Activated naive CD8-positive, alpha-beta T cell treated with anti-CD3 and anti-CD28 coated beads, Interleukin-2, amount 50 U/mL, for 24 hours (primary cell): ENCODE data around the gene WIPF2.

Source experiments
- ATAC-seq: fragments of 150-1000 bp; cut with Tn5 transposase; one replicate; pipeline ENCODE4 v1.10.0; 2021
- DNase-seq: peaks from one replicate; pipeline ENCODE4 v3.0.0; 2021
- H3K27ac Mint-ChIP-seq: one replicate; pipeline ENCODE4 v1.8.0; 2021; ENCODE audit warnings: mild to moderate bottlenecking, mixed read lengths
- H3K27me3 Mint-ChIP-seq: one replicate; pipeline ENCODE4 v1.8.0; 2021; ENCODE audit warnings: mixed read lengths
- H3K36me3 Mint-ChIP-seq: one replicate; pipeline ENCODE4 v1.8.0; 2021; ENCODE audit warnings: low read depth, mixed read lengths
- H3K4me1 Mint-ChIP-seq: one replicate; pipeline ENCODE4 v1.8.0; 2021; ENCODE audit warnings: mixed read lengths
- H3K4me3 Mint-ChIP-seq: one replicate; pipeline ENCODE4 v1.8.0; 2021; ENCODE audit warnings: mild to moderate bottlenecking, moderate library complexity, mixed read lengths
- H3K9me3 Mint-ChIP-seq: one replicate; pipeline ENCODE4 v1.8.0; 2021; ENCODE audit warnings: mixed read lengths

Gene WIPF2

DNA sequence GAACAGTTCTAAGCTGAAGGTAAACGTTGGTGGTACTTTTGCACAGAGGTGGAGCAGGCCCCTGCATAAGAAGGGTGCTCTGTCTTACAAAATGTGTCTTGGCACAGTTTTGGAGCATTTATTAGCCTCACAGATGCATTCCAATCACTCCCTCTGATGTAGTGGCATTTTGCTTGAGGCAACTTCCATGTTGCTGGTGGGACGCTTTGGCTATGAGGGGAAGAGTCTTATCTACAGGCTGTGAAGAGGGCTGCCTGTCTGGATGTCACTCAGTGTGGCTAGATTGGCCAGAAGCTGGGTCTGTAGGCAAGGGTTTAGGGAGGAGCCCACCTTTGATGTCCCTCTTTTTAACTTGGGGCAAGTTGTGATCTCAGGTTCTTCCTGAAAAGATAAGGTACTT lies 87.3 kb downstream of the WIPF2 start:
- Mint-ChIP-seq H3K36me3 (peaks cover 32% of the 10 kb centered on the region), H3K27me3 (no peaks in the 10 kb centered on the region), H3K4me3 (no peak overlapping the region), H3K27ac (peak overlapping the region; percentile 16), H3K4me1 (peaks cover 26% of the 10 kb centered on the region), H3K9me3 (no peaks in the 10 kb centered on the region)
- ATAC-seq (no peak), DNase-seq (no peak)

DNA sequence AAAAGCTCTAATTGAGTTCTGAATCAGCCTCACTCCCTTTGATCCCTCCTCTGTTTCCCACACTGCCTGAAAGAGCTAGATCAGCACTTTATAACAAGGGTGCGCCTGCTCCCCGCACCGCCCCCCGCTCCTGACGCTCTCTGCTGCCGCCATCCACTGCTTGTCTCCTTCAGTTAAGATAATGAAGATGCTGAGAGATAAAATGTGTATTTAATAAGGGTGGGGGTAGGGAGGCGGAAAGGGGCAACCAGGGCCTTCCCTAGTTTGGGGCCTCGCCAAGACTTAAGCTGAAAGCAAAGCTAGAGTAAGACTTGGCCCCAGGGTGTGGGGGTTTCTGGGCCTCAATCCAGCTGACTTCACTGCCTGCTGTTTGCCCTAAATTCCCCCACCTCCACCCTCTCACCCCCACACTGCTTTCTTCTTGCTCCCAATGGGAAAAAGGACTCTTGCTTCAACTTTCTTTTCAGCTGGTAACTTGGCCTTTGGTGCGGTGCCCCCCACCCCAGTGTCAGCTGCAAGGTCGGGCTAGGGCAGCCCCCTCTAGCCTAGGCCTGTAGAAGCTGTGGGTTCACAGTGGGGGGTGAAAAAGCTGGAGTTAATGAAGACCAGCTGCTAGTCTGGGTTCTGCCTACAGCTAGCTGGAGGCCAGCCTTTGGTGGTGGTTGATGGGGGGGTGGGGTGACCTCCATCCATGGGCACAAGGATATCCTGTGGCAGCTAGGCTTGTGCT lies 88.1 kb downstream of the WIPF2 start:
- no peak overlapping the region for H3K4me3 Mint-ChIP-seq
- H3K36me3 Mint-ChIP-seq, result peaks cover 24% of the 10 kb centered on the region
- H3K9me3 Mint-ChIP-seq, result no peaks in the 10 kb centered on the region
- ATAC-seq (peak; percentile 7), DNase-seq (no peak)
- no peak overlapping the region for H3K27ac Mint-ChIP-seq
- peaks cover 26% of the 10 kb centered on the region for H3K4me1 Mint-ChIP-seq
- no peaks in the 10 kb centered on the region for H3K27me3 Mint-ChIP-seq

DNA sequence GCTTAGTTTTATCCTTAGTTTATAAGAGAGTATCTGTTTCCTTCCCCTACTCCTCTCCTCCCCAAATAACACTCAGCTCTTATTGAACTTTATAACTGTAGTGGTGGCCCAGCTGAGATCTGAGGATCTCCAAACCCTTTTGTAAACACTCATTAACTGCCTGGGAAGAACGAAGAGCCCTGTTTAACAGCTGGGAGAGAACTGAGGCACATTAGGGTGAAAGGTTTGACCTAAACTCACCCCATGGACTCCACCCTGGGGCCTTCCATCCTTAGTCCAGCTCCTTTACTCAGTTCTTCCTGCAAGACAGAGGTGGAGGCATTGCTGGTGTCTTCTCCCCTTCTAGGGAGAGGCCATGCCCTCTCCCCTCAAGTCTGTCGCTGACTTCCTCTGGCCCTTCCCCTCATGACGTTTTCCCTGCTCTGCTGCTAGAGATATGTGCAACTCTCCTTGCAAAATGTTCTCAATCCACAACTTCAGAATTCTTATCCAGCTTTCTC lies 88.7 kb downstream of the WIPF2 start:
- H3K27me3 Mint-ChIP-seq, result no peaks in the 10 kb centered on the region
- ATAC-seq (peak; percentile 8), DNase-seq (no peak)
- no peak overlapping the region for H3K4me3 Mint-ChIP-seq
- H3K27ac Mint-ChIP-seq, result no peak overlapping the region
- no peaks in the 10 kb centered on the region for H3K9me3 Mint-ChIP-seq
- peaks cover 19% of the 10 kb centered on the region for H3K36me3 Mint-ChIP-seq
- H3K4me1 Mint-ChIP-seq, result peaks cover 22% of the 10 kb centered on the region

DNA sequence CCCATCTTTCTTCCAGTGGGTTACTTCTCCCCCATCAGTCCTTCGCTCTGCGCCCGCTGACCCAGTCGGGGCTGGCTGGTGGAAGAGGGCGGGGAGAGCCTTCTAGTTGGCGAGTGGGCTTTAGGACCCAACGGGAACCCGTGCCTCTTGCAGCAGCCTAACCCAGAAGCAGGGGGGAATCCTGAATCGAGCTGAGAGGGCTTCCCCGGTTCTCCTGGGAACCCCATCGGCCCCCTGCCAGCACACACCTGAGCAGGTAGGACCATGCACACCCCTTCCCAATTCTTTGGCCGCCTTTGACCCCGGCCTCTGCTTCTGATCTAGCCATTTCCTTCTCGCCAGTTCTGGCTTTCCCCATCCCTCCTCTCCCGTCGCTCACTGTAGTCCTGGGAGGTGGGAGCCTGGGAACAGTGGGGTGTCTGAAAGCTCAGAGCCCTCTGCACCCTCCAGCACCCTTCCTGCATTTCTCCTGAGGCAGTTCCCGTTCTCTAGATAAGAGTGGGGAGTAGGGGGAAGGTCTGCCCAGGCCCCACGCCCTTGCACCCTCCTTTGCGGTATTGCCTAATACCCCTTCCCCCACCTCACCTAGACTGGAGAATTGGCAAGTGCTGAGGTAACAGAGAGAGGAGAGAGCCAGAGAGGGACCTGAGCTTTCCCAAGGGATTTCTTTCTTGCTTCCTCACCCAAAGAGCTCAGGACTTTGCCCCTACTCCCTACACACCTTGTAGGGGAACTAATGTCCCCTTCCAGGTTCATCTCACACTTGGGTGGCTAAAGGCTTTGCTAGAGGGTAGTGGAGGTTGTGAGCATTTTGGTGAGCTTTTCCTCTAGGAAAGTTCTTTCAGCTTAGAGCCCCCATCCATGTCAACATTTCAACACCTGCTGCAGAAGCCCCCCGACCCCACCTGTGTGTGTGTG lies 90.2 kb downstream of the WIPF2 start, which contains the start of gene RARA:
Gene RARA, plus strand, starts transcription at position 150 of the 918 bp plus-strand sequence. CDS start 22,039 bp downstream, outside the sequence.
- Mint-ChIP-seq H3K27me3 (no peaks in the 10 kb centered on the region), H3K4me1 (peaks cover 12% of the 10 kb centered on the region), H3K9me3 (no peaks in the 10 kb centered on the region), H3K4me3 (no peak within 1 kb of the TSS), H3K36me3 (peaks cover 5% of the 10 kb centered on the region), H3K27ac (no peak within 1 kb of the TSS)
- ATAC-seq (peak; percentile 21), DNase-seq (no peak)

DNA sequence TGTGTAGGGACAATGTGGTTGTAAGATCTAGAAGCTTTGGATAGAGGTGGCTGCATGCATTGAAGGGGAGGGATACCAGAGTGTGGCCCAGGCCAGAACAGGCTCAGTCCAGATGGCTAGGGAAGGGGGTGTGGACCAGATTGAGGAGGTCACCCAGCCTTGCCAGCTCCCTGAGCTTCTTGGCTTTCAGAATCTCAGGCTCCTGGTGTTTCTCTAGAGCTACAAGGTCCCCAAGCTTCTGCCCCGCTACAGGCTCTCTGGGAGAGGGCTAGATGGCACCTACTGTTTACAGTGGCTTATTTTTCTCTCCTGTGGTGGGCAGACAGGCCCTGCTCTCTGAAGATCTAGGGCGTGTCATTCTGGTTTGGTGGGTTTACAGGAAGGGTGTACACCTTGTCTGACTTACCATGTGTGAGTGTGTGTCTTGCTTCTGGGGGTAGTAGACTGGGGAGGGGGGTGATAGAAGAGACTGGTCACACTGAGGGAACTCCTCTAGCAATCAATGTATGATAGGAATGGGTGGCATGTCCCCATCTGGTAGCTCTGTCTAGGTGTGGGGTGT lies 90.9 kb downstream of the WIPF2 start:
- no peak overlapping the region for H3K4me3 Mint-ChIP-seq
- no peaks in the 10 kb centered on the region for H3K9me3 Mint-ChIP-seq
- no peak for ATAC-seq

DNA sequence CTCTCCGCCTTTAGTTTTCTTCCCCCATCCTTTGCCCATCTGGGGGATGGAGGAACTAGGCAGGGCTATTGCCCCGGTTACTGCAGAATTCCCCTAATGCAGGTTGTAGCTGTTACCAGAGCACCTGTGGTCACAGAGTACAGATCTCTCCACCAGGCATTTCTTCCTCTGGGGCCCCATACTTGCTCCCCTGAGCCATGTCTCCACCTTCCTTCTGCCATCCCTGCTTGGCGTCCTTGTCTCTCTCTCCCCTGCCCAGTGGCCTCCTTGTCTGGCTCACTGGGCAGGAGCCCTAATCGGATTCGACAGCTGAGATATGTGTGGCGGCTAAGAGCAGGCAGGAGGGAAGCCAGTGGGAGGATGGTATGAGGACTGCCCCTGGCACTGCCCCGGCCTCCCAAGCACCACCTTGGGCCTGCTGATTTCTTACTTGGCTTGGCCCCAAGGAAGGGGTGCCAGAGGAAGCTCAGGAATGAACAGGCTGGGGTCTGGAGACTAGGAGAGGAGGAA lies 91.8 kb downstream of the WIPF2 start:
- DNase-seq (no peak), ATAC-seq (no peak)
- Mint-ChIP-seq H3K27ac (no peak overlapping the region), H3K36me3 (no peaks in the 10 kb centered on the region), H3K9me3 (no peaks in the 10 kb centered on the region), H3K27me3 (no peaks in the 10 kb centered on the region), H3K4me1 (peaks cover 18% of the 10 kb centered on the region), H3K4me3 (no peak overlapping the region)

More for the DNA sequence above, 90.9 kb downstream of the WIPF2 start:
- Mint-ChIP-seq H3K36me3 (peaks cover 3% of the 10 kb centered on the region), H3K4me1 (peaks cover 14% of the 10 kb centered on the region), H3K27ac (no peak overlapping the region), H3K27me3 (no peaks in the 10 kb centered on the region)
- DNase-seq, result no peak

DNA sequence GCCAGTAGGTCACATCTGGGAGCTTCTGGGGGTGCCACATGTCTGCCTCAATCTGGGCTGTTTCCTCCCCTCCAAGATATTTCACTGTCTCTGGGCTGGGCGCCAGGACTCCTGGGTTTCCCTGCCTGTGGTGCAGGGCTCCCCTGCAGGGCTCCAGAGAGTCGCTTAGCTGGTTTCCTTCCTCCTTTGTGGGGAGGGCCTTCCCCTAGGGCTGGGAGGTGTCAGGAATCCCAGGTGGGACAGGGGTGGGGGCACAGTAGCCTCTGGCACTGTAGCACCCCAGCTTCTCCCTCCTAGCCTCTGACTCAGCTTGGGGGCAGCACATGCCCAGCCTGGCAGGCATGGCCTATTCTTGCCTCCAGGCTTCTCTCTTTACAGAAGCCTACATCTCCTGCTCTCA lies 92.5 kb downstream of the WIPF2 start:
- DNase-seq, result no peak

DNA sequence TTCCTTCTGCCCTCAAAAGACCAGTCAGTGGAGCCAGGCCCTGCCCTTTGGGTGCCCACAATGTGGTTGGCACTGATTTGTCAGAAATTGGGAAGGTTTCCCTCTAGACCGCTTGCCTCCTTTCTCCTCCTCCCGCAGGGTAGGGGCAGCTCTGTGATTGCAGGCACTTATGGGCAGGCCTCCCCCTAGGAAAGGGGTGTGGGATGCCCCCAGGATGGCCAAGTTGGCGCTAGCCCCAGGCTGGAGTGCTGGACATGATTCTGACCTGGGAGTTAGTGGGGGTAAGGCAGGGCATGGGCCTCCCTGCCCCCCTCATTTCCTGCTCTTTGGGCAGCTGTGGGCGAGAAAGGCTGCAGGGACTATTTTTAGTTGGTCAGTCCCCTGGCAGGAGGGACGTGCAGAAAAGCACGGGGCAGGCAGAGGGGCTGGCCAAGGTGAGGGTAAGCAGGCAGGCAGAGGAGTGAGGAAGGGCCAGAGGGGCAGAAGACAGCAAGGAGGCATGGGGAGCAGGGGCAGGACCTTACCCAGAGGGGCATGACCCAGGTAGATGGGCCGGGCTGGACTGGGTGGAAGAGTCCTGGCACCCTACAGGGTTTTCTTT lies 93.1 kb downstream of the WIPF2 start:
- ATAC-seq, result no peak
- H3K27ac Mint-ChIP-seq, result peak overlapping the region; percentile 26
- no peak for DNase-seq
- peaks cover 26% of the 10 kb centered on the region for H3K4me1 Mint-ChIP-seq
- peaks cover 2% of the 10 kb centered on the region for H3K27me3 Mint-ChIP-seq
- H3K4me3 Mint-ChIP-seq, result no peak overlapping the region
- no peaks in the 10 kb centered on the region for H3K36me3 Mint-ChIP-seq
- H3K9me3 Mint-ChIP-seq, result no peaks in the 10 kb centered on the region

More for the DNA sequence above, 92.5 kb downstream of the WIPF2 start:
- no peak for ATAC-seq
- Mint-ChIP-seq H3K9me3 (no peaks in the 10 kb centered on the region), H3K27me3 (peaks cover 2% of the 10 kb centered on the region), H3K36me3 (no peaks in the 10 kb centered on the region), H3K27ac (peak overlapping the region; percentile 26), H3K4me3 (no peak overlapping the region), H3K4me1 (peaks cover 24% of the 10 kb centered on the region)

DNA sequence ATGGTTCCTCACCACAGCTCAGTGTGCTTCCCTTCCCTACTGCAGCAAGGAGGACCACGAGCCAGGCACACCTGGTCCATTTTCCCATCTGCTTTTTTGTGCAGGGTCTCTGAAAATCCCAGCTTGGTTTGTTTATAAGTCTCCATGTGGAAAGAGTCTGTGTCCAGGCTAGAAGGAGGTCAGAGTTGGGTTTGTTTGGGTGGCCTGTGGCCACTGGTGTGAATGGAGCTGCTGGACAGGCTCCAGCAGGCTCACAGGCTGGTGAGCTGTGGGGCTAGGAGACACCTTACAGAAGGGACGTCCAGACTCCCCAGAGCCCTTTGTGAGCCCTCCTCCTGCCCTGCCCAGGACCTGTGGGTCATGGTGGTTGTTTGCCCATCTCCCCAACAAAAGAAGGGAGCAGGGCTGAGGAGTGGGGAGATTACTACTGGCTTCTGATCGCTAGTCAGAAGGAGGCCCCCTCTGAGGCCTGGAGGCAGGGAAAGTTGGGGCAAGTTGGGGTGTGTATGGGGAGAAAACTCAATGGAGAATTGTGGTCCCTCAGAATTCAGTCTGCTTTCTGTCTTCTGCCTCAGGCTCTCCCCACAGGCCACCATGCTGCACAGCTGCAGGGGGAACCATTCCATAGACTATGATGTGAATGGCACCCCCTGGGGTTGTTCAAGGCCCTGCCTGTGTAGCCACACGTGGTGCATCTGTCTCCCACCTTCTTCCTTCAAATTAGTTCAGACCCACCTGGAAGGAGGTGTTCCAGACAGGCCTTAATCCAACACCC lies 94.0 kb downstream of the WIPF2 start:
- ATAC-seq (no peak), DNase-seq (no peak)
- peaks cover 2% of the 10 kb centered on the region for H3K27me3 Mint-ChIP-seq
- H3K27ac Mint-ChIP-seq, result no peak overlapping the region
- no peak overlapping the region for H3K4me3 Mint-ChIP-seq
- peaks cover 34% of the 10 kb centered on the region for H3K4me1 Mint-ChIP-seq
- no peaks in the 10 kb centered on the region for H3K36me3 Mint-ChIP-seq
- H3K9me3 Mint-ChIP-seq, result no peaks in the 10 kb centered on the region

DNA sequence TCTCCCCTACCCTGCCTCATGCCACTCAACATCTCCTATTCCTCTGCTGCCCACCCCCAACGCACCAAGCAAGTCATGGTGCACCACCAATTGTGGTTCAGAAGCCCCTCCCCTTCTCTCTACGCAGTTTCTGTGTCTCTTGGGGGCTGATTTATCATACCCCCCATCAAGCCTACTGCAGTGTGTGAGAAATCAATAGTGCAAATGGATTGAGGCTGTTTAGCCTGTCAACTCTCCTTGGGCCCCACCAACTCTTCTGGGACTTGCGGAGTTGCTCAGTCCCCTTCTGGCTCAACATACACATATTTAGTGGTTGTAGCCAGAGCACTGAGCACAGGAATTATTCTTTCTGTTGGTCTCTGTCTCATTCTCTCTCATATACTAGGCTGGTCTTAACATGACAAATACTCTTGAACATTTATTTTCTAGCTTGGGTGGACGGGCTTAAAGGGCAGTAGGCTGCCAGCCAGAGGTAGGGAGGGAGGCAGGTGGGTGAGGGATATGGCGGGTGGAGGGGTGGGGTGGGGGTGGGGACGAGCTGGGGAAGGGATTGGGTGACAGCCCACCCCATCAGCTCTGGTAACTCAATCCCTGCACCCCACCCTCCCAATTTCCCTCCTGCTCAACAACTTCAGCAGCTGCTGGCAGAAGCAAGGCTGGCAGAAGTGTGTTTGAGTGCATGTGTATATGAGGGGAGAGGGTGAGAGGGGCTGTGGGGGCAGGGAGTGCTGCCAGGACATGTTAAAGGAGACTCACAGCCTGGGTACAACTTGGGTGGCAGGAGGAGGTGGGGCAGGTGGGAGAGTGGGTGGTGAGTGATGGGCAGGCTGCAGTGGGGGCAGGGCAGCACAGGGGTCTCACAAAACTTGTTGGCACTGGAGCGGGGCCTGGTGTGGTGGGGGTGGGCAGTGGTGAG lies 94.8 kb downstream of the WIPF2 start:
- Mint-ChIP-seq H3K27ac (peak overlapping the region; percentile 63), H3K27me3 (peaks cover 2% of the 10 kb centered on the region), H3K9me3 (no peaks in the 10 kb centered on the region), H3K4me1 (peaks cover 37% of the 10 kb centered on the region), H3K36me3 (no peaks in the 10 kb centered on the region), H3K4me3 (no peak overlapping the region)
- no peak for DNase-seq
- no peak for ATAC-seq

DNA sequence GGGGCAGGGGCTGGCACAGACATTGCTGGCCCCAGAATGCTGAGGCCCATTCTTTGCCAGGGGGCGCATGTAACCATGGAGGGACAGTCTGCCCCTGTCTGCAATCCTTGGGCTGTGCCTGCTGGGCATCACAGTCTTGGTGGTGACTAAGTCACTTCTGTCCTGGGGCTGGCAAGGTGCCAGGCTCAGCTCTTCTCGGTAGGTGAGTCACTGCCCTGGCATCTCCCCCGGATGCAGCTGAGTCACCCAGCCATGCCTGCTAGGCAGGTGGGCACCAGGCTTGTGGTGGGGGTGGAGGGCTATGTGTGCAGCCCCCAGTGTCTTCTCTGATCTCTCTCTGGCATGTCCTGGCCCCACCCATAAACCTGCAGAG lies 95.5 kb downstream of the WIPF2 start:
- Mint-ChIP-seq H3K27me3 (peaks cover 2% of the 10 kb centered on the region), H3K9me3 (no peaks in the 10 kb centered on the region), H3K27ac (peak overlapping the region; percentile 63), H3K4me1 (peaks cover 40% of the 10 kb centered on the region), H3K36me3 (no peaks in the 10 kb centered on the region), H3K4me3 (peak overlapping the region; percentile 1)
- ATAC-seq (peak; percentile 62), DNase-seq (peak; percentile 86)

DNA sequence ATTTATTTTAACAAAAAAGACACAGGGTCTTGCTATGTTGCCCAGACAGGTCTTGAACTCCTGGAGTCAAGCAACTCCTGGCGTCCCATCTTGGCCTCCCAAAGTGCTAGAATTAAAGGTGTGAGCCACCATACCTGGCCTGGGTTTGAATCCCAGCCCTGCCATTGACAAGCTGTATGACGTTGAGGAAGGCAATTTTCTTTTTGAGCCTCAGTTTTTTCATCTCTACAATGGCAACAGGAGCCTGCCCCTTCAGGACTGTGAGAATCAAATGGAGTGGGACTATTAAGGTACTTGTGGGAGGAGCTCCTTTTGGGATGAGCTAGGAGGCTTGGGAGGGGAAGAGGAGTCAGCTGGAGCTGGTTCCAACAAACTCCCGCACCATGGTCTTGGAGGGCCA lies 96.1 kb downstream of the WIPF2 start:
- ATAC-seq (no peak), DNase-seq (no peak)
- Mint-ChIP-seq H3K4me3 (no peak overlapping the region), H3K27ac (no peak overlapping the region), H3K36me3 (no peaks in the 10 kb centered on the region), H3K27me3 (peaks cover 2% of the 10 kb centered on the region), H3K9me3 (no peaks in the 10 kb centered on the region), H3K4me1 (peaks cover 46% of the 10 kb centered on the region)
